GM18868 (cell line): ENCODE results near the gene PGGHG.
"Not testable (repeated sequence)": the region's sequence is repeated elsewhere in the genome, so short reads cannot be mapped to it uniquely, and the experiment has no call there.

Experiments used
- ATAC-seq: cut with Tn5 transposase; IDR thresholded peaks from one replicate; pipeline ENCODE4 v1.9.1; 2021; ENCODE audit warnings: mild to moderate bottlenecking, moderate library complexity; ENCODE audit not compliant: unreplicated experiment

Gene PGGHG

GRCh38 chr11:296171-297050, 7.5 kb downstream of the PGGHG start:
- no peak for ATAC-seq

- ATAC-seq = no peak
Observed at GRCh38 chr11:297051-297585, 8.2 kb downstream of the PGGHG start.

- no peak for ATAC-seq
Observed at GRCh38 chr11:297586-298405, 8.9 kb downstream of the PGGHG start.

- no peak for ATAC-seq
Observed at GRCh38 chr11:298406-299065, 9.6 kb downstream of the PGGHG start.

GRCh38 chr11:299081-299891, 10.4 kb downstream of the PGGHG start, which contains the start of gene IFITM5:
Gene IFITM5 (minus strand): TSS chr11:299526. CDS start chr11:299490, 36 bp downstream.
- ATAC-seq = no peak

- no peak for ATAC-seq
Observed at GRCh38 chr11:299951-300735, 11.2 kb downstream of the PGGHG start.

GRCh38 chr11:303363-303762, 14.4 kb downstream of the PGGHG start:
- ATAC-seq = no peak

GRCh38 chr11:304061-304506, 15.2 kb downstream of the PGGHG start:
- ATAC-seq = no peak

GRCh38 chr11:304915-305843, 16.3 kb downstream of the PGGHG start:
- no peak for ATAC-seq

GRCh38 chr11:305844-306211, 16.9 kb downstream of the PGGHG start:
- ATAC-seq = no peak

- no peak for ATAC-seq
Observed at GRCh38 chr11:306645-307371, 17.9 kb downstream of the PGGHG start.

GRCh38 chr11:307766-308708, 19.1 kb downstream of the PGGHG start, which contains the start of gene IFITM2:
Gene IFITM2 (plus strand): TSS chr11:307816. CDS start chr11:308193, 377 bp downstream.
- not testable (repeated sequence) for ATAC-seq

GRCh38 chr11:308740-309665, 20.1 kb downstream of the PGGHG start:
- ATAC-seq = not testable (repeated sequence)

GRCh38 chr11:309979-310572, 21.1 kb downstream of the PGGHG start:
- not testable (repeated sequence) for ATAC-seq
